AG08396 (cell line): ENCODE data around the gene KCNC3.

ENCODE experiments used
- DNase-seq: peaks from one replicate; pipeline ENCODE4 v3.0.0; 2012; ENCODE audit warnings: low spot score, mixed read lengths

Gene KCNC3

DNA sequence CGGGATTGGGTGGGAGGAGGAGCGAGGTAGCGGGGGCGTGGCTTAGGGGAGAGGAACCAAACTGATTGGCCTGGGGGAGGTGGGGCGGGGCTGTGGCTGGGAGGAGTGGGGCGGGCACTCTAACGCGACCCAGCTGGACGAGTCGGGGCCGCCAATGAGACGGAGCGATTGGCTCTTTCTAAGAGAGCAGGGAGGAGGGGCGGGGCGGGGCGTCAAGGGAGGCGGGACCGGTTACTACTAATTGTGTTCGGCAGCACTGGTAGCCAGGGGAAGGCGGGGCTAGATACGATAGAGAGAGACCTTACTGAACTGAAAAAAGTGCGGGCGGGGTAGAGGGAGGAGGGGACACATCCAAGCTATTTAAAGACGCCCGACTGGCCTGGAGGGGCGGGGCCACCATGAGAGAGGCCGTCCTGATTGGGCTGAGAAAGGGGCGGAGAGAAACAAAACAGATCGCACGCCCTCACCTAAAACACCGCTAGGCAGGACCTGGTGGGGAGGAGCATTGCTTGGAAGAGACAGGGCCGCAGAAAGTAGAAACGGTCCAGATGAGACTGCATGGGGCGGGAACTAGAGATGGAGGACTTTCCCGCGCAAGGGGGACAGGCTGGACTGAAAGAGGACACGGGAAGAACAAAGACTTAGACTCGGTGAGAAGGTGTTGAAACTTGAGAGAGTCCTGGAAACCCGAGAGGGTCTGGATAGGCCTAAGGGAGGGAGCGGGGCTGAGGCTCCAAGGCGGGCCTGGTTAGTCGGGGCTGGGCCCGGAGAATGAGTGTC is at the start of gene KCNC3:
Gene KCNC3, minus strand, starts transcription at position 232 of the 780 bp plus-strand sequence. CDS start 295 bp downstream, outside the sequence.
- peak; percentile 98 for DNase-seq

DNA sequence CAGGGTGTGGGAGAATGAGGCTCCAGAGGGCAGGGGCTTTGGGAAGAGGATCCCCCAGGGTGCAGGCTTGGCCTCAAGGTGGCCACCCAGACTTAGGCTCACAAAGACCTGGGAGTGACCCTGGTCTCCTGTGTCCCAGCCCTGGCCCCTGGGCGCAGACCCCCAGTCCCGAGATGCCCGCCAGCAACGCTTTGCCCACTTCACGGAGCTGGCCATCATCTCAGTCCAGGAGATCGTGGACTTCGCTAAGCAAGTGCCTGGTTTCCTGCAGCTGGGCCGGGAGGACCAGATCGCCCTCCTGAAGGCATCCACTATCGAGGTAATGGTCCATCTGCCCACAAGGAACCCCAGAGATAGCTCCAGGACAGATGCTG is 49.7 kb upstream of the KCNC3 start:
- no peak for DNase-seq

DNA sequence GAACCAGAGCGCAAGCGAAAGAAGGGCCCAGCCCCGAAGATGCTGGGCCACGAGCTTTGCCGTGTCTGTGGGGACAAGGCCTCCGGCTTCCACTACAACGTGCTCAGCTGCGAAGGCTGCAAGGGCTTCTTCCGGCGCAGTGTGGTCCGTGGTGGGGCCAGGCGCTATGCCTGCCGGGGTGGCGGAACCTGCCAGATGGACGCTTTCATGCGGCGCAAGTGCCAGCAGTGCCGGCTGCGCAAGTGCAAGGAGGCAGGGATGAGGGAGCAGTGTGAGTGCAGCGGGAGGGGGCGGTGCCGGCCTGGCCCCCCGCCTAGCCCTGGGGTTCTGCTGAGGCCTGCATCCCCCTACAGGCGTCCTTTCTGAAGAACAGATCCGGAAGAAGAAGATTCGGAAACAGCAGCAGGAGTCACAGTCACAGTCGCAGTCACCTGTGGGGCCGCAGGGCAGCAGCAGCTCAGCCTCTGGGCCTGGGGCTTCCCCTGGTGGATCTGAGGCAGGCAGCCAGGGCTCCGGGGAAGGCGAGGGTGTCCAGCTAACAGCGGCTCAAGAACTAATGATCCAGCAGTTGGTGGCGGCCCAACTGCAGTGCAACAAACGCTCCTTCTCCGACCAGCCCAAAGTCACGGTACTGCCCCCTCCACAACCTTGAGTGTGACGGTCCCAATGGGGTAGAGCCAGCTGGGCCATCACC is 49.1 kb upstream of the KCNC3 start:
- no peak for DNase-seq

DNA sequence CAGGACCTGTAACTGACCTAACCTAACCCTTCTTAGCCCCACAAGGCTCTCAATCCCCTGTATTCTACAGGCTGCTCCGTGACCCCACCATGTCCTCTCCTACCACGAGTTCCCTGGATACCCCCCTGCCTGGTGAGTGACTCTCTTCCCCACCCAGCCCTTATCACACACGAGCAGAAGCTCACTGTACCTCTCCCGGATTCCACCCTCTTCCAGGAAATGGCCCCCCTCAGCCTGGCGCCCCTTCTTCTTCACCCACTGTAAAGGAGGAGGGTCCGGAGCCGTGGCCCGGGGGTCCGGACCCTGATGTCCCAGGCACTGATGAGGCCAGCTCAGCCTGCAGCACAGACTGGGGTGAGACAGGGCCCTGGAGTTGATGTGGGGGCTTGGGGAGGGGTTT is 48.3 kb upstream of the KCNC3 start:
- no peak for DNase-seq

- no peak for DNase-seq
Observed at GRCh38 chr19:50377051-50377461, 47.9 kb upstream of the KCNC3 start.

DNA sequence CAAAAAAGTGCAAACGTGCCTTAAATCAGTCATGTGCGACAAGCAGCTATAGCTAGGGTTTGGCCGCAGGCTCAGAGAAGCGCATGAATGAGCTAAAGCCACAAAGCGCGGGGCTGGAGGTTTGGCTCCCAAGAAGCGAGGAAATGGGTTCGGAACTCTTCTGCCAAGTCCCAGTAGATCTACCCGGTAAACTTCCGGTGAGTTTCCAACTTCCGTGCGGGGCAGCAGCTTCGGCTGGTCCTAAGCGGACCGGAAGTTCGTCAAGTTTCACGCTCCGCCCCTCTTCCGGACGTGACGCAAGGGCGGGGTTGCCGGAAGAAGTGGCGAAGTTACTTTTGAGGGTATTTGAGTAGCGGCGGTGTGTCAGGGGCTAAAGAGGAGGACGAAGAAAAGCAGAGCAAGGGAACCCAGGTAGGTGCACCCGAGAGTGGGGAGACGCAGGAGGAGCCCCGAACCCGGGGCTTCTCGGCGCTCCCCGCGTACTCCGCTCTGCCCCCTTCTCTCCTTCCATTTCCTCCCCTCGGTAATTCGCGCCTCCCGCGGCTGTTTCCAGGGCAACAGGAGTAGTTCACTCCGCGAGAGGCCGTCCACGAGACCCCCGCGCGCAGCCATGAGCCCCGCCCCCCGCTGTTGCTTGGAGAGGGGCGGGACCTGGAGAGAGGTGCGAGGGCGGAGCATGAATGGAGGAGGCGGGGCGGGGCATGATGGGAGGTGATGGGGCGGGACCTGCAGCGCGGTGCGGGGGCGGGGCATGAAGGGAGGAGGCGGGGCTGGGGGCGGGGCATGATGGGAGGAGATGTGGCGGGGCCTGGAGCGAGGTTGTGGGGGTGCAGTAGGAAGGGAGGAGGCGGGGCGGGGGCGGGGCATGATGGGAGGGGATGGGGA is 47.2 kb upstream of the KCNC3 start, which contains the start of gene NR1H2:
Gene NR1H2, plus strand, starts transcription at position 292 of the 885 bp plus-strand sequence. CDS start 1,149 bp downstream, outside the sequence.
- DNase-seq: peak; percentile 92

GRCh38 chr19:50371914-50372475 is 42.8 kb upstream of the KCNC3 start:
- no peak for DNase-seq

- peak; percentile 93 for DNase-seq
Observed at GRCh38 chr19:50368649-50369570, 39.7 kb upstream of the KCNC3 start.

- DNase-seq: no peak
Observed at GRCh38 chr19:50365434-50366306, 36.5 kb upstream of the KCNC3 start, which contains the start of gene NAPSA. Gene NAPSA, minus strand, starts transcription at chr19:50365639. Its CDS starts 18 bp downstream, at chr19:50365621.

GRCh38 chr19:50362656-50363424 is 33.7 kb upstream of the KCNC3 start:
- no peak for DNase-seq

GRCh38 chr19:50362030-50362412 is 32.8 kb upstream of the KCNC3 start:
- no peak for DNase-seq

DNA sequence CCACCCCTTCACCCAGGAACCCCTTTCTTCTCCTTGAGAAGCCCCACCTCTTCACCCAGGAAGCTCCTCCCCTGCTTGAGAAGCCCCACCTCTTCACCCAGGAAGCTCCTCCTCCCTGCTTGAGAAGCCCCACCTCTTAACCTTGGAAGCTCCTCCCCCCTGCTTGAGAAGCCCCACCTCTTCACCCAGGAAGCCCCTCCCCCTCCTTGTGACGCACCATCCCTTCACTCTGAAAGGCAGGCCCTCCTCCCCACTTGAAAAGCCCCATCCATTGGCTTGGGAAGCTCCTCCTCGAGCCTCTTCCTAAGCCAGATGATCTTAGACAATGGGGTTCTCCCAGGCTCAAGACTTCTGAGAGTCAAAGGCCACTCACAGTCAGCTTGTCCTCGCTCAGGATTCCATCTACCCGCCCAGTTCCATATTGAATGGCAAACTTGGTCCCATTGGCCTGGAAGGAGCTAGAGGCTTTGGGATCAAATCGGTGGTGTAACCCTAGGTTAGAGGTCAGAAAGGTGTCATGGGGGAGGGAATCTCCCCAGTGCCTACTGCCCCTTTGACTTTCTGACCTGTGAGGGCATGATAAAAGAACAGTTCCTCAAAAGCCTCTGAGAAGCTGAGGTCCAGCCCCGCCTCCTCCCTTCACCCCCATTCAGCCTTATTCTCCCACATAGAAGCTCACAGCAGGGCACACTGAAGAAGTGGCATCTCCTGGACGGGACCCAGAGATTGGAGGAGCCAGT is 32.3 kb upstream of the KCNC3 start:
- DNase-seq: no peak

DNA sequence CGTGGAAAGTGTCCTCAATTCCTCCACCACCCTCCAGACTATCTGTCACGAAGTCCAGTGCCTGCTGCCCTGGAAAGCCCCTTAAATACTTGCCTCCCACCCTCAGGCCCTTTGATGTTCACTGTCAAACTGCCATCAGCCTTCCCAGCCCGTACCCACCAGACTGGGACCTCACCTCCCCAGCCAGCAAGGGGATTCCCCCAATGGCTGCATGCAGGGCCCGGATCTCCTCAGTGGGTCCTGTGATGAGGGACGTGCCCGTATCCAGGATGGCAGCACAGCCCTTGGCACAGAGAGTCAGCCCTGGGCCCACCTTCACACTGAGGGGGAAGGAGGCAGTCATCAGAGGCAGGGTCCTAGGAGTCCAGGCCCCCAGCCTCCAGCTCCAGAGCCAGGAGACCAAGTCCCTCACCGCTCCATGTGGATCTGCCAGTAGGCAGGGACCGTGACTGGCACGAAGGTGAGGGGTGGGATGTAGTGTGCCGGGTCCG is 30.2 kb upstream of the KCNC3 start:
- DNase-seq: no peak

DNA sequence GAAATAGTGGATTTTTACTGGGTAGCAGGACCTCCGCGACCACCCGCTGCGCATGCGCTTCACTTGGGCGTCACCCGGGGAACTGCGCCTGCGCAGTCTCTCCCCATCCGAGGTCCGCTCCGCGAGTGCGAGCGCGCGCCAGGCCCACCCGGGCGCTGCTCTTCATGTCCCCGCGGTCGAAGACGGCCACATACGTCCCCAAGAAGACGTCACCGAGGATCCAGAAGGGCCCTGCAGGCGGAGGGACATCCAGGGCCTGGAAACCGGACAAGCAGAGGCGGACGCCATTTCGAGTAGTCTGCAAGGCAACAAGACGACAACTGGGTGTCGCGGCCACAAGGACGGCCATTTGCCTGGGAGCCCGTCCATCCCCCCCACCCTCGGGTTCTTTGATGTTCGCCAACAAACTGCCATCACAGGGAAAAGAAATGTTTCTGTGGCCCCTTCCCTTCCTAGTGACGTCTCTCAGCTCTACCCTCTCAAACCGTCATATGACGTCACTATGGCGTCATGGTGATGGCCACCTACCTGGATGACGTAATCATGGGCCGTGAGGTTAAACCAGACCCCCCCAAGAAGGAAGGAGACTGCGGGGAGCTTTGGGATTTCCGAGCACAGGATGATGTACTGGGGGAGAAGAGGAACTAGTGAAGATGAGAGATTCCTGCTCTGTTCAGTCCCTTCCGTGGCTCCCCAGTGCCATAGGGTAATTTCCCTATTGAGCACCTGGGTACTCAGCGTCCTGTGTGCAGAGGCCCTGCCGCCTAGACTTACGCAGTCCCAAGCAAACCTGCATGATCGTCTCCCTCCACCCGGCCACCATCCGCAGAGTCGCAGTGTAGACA is 29.5 kb upstream of the KCNC3 start:
- DNase-seq: peak; percentile 90

DNA sequence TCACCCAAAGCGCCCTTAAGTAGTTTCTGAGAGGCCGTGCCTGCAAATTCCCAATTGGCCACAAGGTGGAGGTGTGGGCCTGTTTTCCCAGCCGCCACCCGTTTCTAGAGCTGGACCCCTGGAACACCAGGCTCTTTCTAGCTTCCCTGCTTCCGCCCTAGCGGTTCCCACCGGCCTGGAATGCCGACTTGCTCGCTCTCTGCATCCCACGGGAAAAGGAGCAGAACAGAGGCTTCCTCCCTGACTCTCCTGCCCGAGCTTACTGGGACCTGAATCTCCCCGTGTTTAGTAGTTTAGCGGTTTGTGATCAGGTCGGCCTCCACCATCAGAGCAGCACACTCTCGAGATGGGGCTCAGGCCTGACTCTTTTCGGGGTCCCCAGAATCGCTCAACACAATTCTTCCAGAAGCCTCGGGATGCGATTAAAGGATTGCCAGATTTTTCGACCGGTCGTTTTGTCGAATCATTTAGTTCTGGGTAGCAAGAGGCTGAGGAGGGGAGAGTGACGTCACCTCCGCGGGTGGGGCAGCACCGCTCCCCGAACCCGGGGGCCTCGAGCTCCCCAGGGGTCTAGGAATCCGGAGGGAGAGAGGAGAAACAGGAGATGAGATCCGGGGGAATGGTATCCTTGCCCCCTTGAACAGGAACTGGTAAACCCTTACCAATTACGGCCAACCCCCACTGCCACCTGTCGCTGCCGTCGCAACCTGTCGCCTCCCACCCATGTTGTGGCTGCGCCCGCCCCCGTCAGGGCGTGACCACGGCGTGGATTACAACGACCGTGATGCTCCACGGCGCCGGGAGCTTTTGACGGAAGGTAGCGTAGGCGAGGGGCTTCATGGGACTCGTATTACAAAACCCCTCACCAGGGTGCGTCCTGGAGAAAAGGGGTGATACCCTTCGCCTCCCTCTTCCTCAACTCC is 28.3 kb upstream of the KCNC3 start:
- DNase-seq: peak; percentile 58

DNA sequence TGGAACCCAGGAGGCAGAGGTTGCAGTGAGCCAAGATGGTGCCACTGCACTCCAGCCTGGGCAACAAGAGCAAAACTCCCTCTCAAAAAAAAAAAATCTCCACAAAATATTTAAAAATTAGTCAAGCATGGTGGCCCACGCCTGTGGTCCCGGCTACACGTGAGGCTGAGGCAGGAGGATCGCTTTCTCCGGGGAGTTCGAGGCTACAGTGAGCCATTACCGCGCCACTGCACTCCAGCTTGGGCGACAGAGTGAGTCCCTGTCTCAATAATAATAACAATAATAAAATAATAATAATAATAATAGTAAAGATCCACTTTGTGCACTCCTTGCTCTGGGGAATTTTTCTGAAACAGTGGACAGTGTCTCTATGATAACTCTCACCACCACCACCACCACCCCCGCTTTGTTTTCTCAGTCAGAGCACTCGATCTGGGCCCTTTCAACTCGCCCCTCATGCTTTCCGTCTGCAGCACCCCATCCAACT is 27.6 kb upstream of the KCNC3 start:
- DNase-seq: no peak
